GM21825 (cell line): ENCODE data around the gene CARD8.

Experiments used
- ATAC-seq: cut with Tn5 transposase; IDR thresholded peaks from one replicate; pipeline ENCODE4 v1.9.1; 2021; ENCODE audit warnings: mild to moderate bottlenecking, moderate library complexity; ENCODE audit not compliant: unreplicated experiment

CARD8 gene

DNA sequence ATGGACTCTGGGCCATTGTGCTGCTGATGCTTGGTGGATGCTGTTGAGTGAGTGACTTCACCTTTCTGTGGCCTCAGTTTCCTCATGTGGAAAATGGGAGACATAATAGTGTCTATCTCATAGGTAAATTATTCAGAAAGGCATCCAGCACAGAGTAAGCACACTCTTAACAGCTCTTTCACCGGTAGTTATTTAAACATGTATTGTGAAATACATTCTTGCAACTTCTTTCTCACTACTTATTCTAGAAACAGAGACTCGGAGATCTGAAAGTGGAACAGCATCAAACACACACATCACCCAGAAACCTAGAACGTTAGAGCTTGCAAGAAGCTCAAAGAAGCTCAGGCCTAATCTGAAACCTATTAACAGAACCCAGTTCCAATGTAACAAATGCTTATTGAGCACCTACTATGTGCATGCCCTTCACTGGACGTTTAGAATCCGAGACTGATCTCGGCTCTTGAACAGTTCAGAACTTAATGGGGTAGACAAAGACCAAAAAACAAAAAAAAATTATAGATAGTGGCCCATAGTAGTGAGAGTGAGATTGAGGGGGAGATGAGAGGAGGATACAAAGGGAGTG, 81.2 kb downstream of the CARD8 start:
- ATAC-seq = no peak

DNA sequence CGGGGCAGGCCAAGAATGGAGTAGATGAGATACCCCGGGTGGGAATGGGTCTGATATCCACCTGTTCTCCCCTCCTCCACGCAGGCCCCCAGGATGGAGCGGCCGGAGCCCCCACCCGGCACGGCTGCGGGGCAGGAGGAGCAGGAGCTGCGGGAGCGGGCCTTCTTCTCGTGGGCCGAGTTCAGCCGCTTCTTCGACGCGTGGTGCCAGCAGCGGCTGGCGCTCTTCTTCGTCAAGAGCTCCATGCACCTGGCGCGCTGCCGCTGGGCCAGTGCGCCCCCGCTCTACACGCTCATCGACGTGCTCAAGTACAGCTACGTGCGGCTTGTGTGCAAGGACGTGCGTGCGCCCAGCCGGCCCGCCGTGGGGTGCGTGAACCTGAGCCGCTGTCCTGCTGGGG, 84.0 kb downstream of the CARD8 start:
- ATAC-seq = no peak

DNA sequence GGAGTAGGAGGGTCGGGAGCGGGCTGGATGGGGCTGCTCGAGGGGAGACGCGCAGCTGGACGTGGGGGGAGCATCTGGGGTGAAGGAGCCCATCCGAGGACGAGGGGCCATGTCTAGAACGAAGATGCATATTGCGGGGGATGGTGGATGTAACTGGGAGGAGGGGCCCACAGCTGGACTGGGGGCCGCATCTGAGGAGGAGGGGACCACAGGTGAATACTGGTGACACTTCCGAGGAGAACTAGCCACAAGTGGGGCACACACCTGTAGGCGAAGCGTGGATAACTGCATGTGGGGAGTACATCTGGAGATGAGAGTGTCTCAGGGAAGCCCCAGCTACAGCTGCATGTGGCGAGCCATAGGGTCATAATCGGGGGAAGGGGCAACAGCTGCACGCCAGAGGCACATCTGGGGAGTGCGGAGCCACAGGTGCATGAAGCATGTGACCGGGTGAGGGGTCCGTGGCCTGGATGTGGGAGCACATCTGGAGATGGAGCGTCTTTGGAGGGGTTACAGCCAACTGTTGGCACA, 84.8 kb downstream of the CARD8 start:
- ATAC-seq = no peak

DNA sequence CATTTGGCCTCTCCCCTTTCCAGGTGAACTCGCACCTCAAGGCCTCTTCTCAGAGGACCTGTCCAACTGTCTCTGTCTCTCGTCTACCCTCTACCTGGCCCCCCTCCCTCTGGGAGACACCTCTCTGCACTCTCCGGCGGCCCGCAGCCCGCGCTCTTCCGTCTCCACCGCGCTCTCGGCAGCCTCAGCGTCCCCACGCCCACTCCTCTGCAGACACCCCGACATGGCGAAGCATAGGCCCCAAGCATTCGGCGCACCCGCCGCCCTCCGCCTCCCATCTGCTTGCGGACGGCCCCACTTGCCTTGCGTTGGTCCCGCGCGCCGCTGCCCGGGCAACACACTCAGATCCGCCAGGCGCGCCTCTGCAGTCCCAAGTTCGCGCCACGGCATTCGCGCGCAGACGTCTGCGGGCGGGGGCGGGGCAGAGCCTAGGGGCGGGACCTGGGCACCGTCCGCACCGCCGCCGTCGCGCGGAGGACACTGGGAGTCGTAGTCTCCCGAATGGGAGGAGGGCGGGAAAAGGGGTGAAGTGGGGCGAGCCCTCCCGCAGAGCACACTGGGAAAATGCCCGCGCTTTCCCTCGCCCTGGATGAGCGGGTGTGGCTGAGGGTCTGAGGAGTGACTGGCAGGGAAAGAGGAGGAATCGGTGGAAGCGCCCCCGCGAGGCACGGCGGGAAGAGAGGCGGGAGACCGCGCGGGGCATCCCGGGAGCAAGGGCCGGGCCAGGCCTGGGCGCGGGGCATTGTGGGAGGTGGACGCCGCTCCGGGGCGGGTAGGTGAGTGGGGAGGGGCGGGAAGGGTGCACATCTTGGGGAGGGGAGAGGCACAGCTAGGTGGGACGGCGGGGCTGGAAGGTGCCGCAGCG, 85.5 kb downstream of the CARD8 start, which contains the start of the genes LIG1 and ZSWIM9:
LIG1 (minus strand) TSS at position 406 of the 865 bp plus-strand sequence. CDS start 4,778 bp downstream, outside the sequence.
ZSWIM9 (plus strand) TSS at position 742 of the 865 bp plus-strand sequence. CDS start 1,123 bp downstream, outside the sequence.
- peak; percentile 75 for ATAC-seq

DNA sequence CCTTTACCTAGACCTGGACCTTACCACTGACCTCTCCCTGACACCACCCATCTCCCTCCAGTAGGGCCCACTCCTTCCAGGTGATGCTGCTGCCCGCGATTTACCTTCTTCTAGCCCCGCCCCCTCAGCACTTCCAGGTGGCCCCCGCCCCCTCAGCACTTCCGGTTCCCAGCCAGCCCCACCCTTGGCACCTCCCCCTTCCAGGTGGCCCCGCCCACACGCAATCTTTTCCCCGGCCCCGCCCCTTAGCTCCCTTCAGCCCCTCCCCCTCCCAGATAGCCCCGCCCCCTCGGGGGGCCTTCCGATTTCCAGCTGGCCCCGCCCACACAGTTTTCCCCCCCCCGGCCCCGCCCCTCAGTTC, 86.2 kb downstream of the CARD8 start:
- peak; percentile 25 for ATAC-seq

DNA sequence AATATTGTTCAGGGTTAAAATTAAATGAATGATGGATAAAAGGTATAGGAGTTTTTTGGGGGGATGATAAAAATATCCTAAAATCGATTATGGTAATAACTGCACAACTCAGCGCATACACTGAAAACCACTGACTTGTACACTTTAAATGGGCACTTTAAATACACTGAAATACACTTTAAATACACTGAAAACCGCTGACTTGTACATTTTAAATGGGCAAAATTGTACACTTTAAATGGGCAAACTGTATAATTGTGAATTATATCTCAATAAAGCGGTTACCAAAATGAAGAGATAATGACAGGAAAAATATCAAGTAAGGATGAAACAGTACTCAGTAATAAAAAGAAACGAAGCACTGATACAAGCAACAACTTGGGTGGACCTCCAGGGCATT, 87.0 kb downstream of the CARD8 start:
- ATAC-seq = no peak

DNA sequence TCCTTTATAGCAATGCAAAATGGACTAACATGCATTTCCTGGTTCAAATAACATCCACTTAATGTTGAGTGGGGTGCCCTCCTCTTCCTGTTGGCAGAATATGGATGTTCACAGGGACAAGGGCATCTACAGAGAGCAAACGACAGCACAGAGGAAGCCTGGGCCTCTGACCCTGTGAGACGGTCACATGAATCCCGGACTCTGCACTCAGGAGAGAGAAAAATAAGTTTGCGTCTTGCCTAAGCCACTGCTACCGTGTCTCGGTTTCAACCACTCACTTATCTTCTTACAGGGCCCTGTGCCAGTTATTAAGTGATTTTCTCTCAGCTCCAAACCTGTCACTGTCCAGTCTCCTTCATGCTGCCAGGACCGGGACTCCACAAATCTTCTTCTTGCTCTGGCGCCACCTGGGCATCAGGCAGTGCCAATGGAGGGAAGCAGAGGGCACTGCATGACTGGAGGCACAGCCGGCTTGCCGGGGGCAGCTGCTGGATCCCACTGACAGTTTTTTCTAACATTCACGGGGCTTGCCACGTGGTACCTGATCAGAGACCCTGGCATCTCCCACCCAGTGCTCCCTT, 97.4 kb downstream of the CARD8 start:
- no peak for ATAC-seq
